Measurements from ENCODE around the gene ATG9A. TPM values are rescaled to one million over a fixed set of nuclear protein-coding genes. Genes with fewer than 3 reads are reported as not detected.

The ATG9A gene
- total RNA-seq, 2 donors from 2014 or later, result 21.0 to 27.7 TPM

- TF ChIP-seq POLR2A (IDR thresholded peaks at IDR 0.05) (no peak), CTCF (IDR thresholded peaks at IDR 0.05) (no peak)
- ATAC-seq (no peak), DNase-seq (no peak)
- Histone ChIP-seq H3K4me3 (no peak overlapping the region), H3K27me3 (no peaks in the 10 kb centered on the region), H3K4me1 (peaks cover 67% of the 10 kb centered on the region), H3K9me3 (no peaks in the 10 kb centered on the region), H3K27ac (peak overlapping the region in 2 of 4 donors; percentile 93 to 96), H3K36me3 (replicated peaks in 1 of 2; ENCODE audit: insufficient read depth in 1 of 2, low read depth in 2 of 2) (peaks cover 0 to 2% of the 10 kb centered on the region in 2 donors)
- 65 to 85% methylated on average over 3 to 10 of the region's 10 CpGs for WGBS, 2 donors
- intact Hi-C loops (cut with DNase I), result no loop called here
These were observed 17.1 kb upstream of the ATG9A start for GRCh38 chr2:219246559-219246958.

- 6 to 12% methylated on average over 10 of the region's 10 CpGs for WGBS, 2 donors
- Histone ChIP-seq H3K36me3 (replicated peaks in 1 of 2; ENCODE audit: insufficient read depth in 1 of 2, low read depth in 2 of 2) (peaks cover 0 to 2% of the 10 kb centered on the region in 2 donors), H3K27ac (peak overlapping the region; percentile 76 to 96 (median 86)), H3K27me3 (no peaks in the 10 kb centered on the region), H3K9me3 (no peaks in the 10 kb centered on the region), H3K4me3 (peak overlapping the region; percentile 62 to 78), H3K4me1 (peaks cover 61% of the 10 kb centered on the region)
- TF ChIP-seq CTCF (IDR thresholded peaks at IDR 0.05) (no peak), POLR2A (IDR thresholded peaks at IDR 0.05) (no peak)
- DNase-seq (no peak), ATAC-seq (no peak)
- intact Hi-C loops (cut with DNase I), result no loop called here
These were observed 16.4 kb upstream of the ATG9A start for GRCh38 chr2:219245899-219246230.

- ATAC-seq (peak; percentile 82), DNase-seq (peak; percentile 94 to 95 (median 95))
- peak within 1 kb of the TSS; percentile 62 to 78 for H3K4me3 ChIP-seq
- TF ChIP-seq CTCF (IDR thresholded peaks at IDR 0.05), result no peak
- peak; percentile 54 to 91 (median 88) for TF ChIP-seq POLR2A (IDR thresholded peaks at IDR 0.05)
- H3K36me3 ChIP-seq (replicated peaks in 1 of 2; ENCODE audit: insufficient read depth in 1 of 2, low read depth in 2 of 2), result no peaks in the 10 kb centered on the region
- H3K9me3 ChIP-seq, result no peaks in the 10 kb centered on the region
- H3K27me3 ChIP-seq, result no peaks in the 10 kb centered on the region
- intact Hi-C loops (cut with DNase I), result no loop called here
- peaks cover 56% of the 10 kb centered on the region for H3K4me1 ChIP-seq
- WGBS, 2 donors, result 0% methylated on average over 10 to 44 of the region's 46 CpGs
- peak within 1 kb of the TSS; percentile 76 to 96 (median 86) for H3K27ac ChIP-seq
These were observed 15.9 kb upstream of the ATG9A start, which contains the start of the genes GLB1L and STK16 for GRCh38 chr2:219245148-219245898. TSS of gene GLB1L (minus strand) at chr2:219245444. CDS start at chr2:219243573, 1,871 bp downstream. TSS of gene STK16 (plus strand) at chr2:219245479. CDS start at chr2:219246000, 521 bp downstream.

- peak overlapping the region; percentile 62 to 78 for H3K4me3 ChIP-seq
- no peaks in the 10 kb centered on the region for H3K27me3 ChIP-seq
- H3K36me3 ChIP-seq (replicated peaks in 1 of 2; ENCODE audit: insufficient read depth in 1 of 2, low read depth in 2 of 2), result no peaks in the 10 kb centered on the region
- no peak for ATAC-seq
- H3K27ac ChIP-seq, result peak overlapping the region in 3 of 4 donors; percentile 80 to 96 (median 93)
- TF ChIP-seq POLR2A (IDR thresholded peaks at IDR 0.05) (no peak), CTCF (IDR thresholded peaks at IDR 0.05) (no peak)
- WGBS, 2 donors, result 8 to 16% methylated on average over 6 of the region's 6 CpGs
- intact Hi-C loops (cut with DNase I), result no loop called here
- H3K4me1 ChIP-seq, result peaks cover 50% of the 10 kb centered on the region
- DNase-seq, result no peak
- no peaks in the 10 kb centered on the region for H3K9me3 ChIP-seq
These were observed 15.3 kb upstream of the ATG9A start for GRCh38 chr2:219244789-219245147.

Data from body of pancreas (tissue), 4 donors.